ENCODE results near the gene RAD54L.
"Not testable (repeated sequence)": the region's sequence is repeated elsewhere in the genome, so short reads cannot be mapped to it uniquely, and the experiment has no call there.

- TF ChIP-seq CTCF (IDR thresholded peaks at IDR 0.05; ENCODE audit: poor library complexity); EZH2 (IDR thresholded peaks at IDR 0.05; ENCODE audit: borderline replicate concordance): not testable (repeated sequence)
These were observed 3.7 kb upstream of the RAD54L start for GRCh38 chr1:46243831-46244230.

All from hepatocyte (in vitro differentiated cells).